B cell (primary cell): ENCODE results near the gene BPIFB2. TPM values are rescaled to one million over a fixed set of nuclear protein-coding genes. Genes with fewer than 3 reads are reported as not detected.

Experiments used
- ATAC-seq: fragments of 200-7000 bp; cut with Tn5 transposase; one replicate; pipeline ENCODE4 v1.10.0; 2021; ENCODE audit warnings: low read depth, mild to moderate bottlenecking, moderate number of reproducible peaks, moderate library complexity
- CTCF ChIA-PET: fragments of 350-600 bp; sonication (Branson Sonifier 250); formaldehyde crosslinking; loops from one replicate; lab custom pipeline; 2021; ENCODE audit warnings: antibody characterized with exemption, inconsistent platforms; lab: Charles Lee
- POLR2A ChIA-PET: fragments of 350-600 bp; sonication (Branson Sonifier 250); formaldehyde crosslinking; loops from one replicate; lab custom pipeline; 2021; ENCODE audit warnings: antibody characterized with exemption; lab: Charles Lee
- DNase-seq: peaks from one replicate; pipeline ENCODE4 v3.0.0; 2013
- H2AFZ ChIP-seq: 2 replicates; pipeline ENCODE4 v1.6.1; 2012; ENCODE audit warnings: mild to moderate bottlenecking, low read depth, low read length; ENCODE audit not compliant: insufficient read depth, poor library complexity, severe bottlenecking
- H3K27ac ChIP-seq, 2 donors: 1 replicate in 1 of 2; 2 replicates in 1 of 2; pipeline ENCODE4 v1.5.1; 2012 to 2013; ENCODE audit warnings: low read length in 2 of 2, mild to moderate bottlenecking in 2 of 2, moderate library complexity in 1 of 2
- H3K27me3 ChIP-seq, 4 experiments: fragments of 200-600 bp in 1 of 4; sonication (generic) in 1 of 4; replicated peaks in 1 of 4; 1 replicate in 2 of 4; 2 replicates in 2 of 4; pipeline versions ENCODE4 v1.6.1 to v1.7.0; 2013 to 2016; ENCODE audit warnings: low read length in 3 of 4, mild to moderate bottlenecking in 2 of 4, mixed read lengths in 1 of 4, moderate library complexity in 1 of 4; ENCODE audit not compliant: insufficient read depth in 4 of 4, control insufficient read depth in 3 of 4; ENCODE audit errors: control extremely low read depth in 1 of 4
- H3K36me3 ChIP-seq, 2 experiments: replicated peaks in 1 of 2; 1 replicate in 1 of 2; 2 replicates in 1 of 2; pipeline versions ENCODE4 v1.6.1 to v1.7.1; 2013; ENCODE audit warnings: low read length in 1 of 2; ENCODE audit not compliant: insufficient read depth in 2 of 2, control insufficient read depth in 1 of 2; ENCODE audit errors: control extremely low read depth in 1 of 2, extremely low read depth in 1 of 2
- H3K4me1 ChIP-seq, 2 donors: fragments of 200-600 bp in 1 of 2; sonication (generic) in 1 of 2; 1 replicate in 1 of 2; 2 replicates in 1 of 2; pipeline versions ENCODE4 v1.5.1 to v1.6.1; 2013 to 2017; ENCODE audit warnings: low read length in 2 of 2; ENCODE audit not compliant: control insufficient read depth in 2 of 2, insufficient read depth in 2 of 2
- H3K4me2 ChIP-seq: replicated peaks from 2 replicates; pipeline ENCODE3; 2012; ENCODE audit warnings: mild to moderate bottlenecking, low read depth, low read length; ENCODE audit not compliant: poor library complexity, severe bottlenecking
- H3K4me3 ChIP-seq, 5 experiments: fragments of 200-600 bp in 1 of 5; sonication (generic) in 1 of 5; 1 replicate in 3 of 5; 2 replicates in 2 of 5; pipeline versions ENCODE4 v1.5.1 to v1.7.0; 2011 to 2016; ENCODE audit warnings: low read length in 4 of 5, mild to moderate bottlenecking in 4 of 5, low read depth in 2 of 5, control low read depth in 1 of 5, moderate library complexity in 1 of 5; ENCODE audit not compliant: insufficient read depth in 1 of 5; ENCODE audit errors: control extremely low read depth in 1 of 5, extremely low read depth in 1 of 5
- H3K79me2 ChIP-seq: fragments of 200-600 bp; sonication (generic); one replicate; pipeline ENCODE4 v1.6.0; 2016; ENCODE audit warnings: low read length; ENCODE audit not compliant: control insufficient read depth, insufficient read depth
- H3K9ac ChIP-seq: fragments of 200-600 bp; sonication (generic); 2 replicates; pipeline ENCODE4 v1.6.1; 2017; ENCODE audit warnings: mild to moderate bottlenecking, low read length, moderate library complexity
- H3K9me3 ChIP-seq, 3 donors: one replicate each; pipeline versions ENCODE4 v1.6.1 to v1.7.1; 2013; ENCODE audit warnings: low read length in 2 of 3; ENCODE audit not compliant: control insufficient read depth in 2 of 3, insufficient read depth in 1 of 3; ENCODE audit errors: control extremely low read depth in 1 of 3
- H4K20me1 ChIP-seq: 2 replicates; pipeline ENCODE4 v1.6.0; 2012; ENCODE audit warnings: mild to moderate bottlenecking, low read length; ENCODE audit not compliant: insufficient read depth, control insufficient read depth, poor library complexity, severe bottlenecking
- H3K27ac Mint-ChIP-seq: one replicate; pipeline ENCODE4 v1.8.0; 2021; ENCODE audit warnings: mixed read lengths
- H3K27me3 Mint-ChIP-seq: one replicate; pipeline ENCODE4 v1.8.0; 2021; ENCODE audit warnings: mixed read lengths
- H3K4me1 Mint-ChIP-seq: one replicate; pipeline ENCODE4 v1.8.0; 2021; ENCODE audit warnings: mixed read lengths
- H3K4me3 Mint-ChIP-seq: one replicate; pipeline ENCODE4 v1.8.0; 2021; ENCODE audit warnings: mixed read lengths
- H3K9me3 Mint-ChIP-seq: one replicate; pipeline ENCODE4 v1.8.0; 2022; ENCODE audit warnings: mixed read lengths; ENCODE audit not compliant: insufficient read depth
- CTCF ChIP-seq: fragments of 200-600 bp; IDR thresholded peaks from one replicate; pipeline ENCODE4 v1.8.0; 2022; ENCODE audit warnings: antibody characterized with exemption, mild to moderate bottlenecking
- EZH2 ChIP-seq: IDR thresholded peaks from 2 replicates; pipeline ENCODE4 v1.6.1; 2012; ENCODE audit warnings: borderline replicate concordance, low read depth, mild to moderate bottlenecking, moderate library complexity, low read length; ENCODE audit not compliant: insufficient read depth, poor library complexity, severe bottlenecking
- WGBS: methylation state at CpG from one replicate; pipeline ENCODE4 v1.1.5; 2013; ENCODE audit warnings: missing lambda C conversion rate; ENCODE audit not compliant: insufficient coverage; 5-methylcytosine and 5-hydroxymethylcytosine counted together
- intact Hi-C: fragments of 100-400 bp; cut with micrococcal nuclease; formaldehyde crosslinking; loops from one replicate; pipeline ENCODE4 v1.10.0; 2022
- polyA plus RNA-seq: library from polyadenylated mRNA; depleted of rRNA; stranded (reverse); fragments of >200 nt; gene quantifications from 2 replicates; pipeline ENCODE4 v1.2.3, GENCODE V29; 2012
- total RNA-seq, 2 donors: library from RNA; stranded (reverse); fragments of 120-200 nt in 1 of 2; gene quantifications; 1 replicate in 1 of 2; 2 replicates in 1 of 2; pipeline versions ENCODE4 v1.2.3 to v1.2.4, GENCODE V29; 2013 to 2022

BPIFB2 gene
- total and polyA plus RNA-seq, 2 donors (not counting 1 experiment from before 2014, with no cell fraction given) = not detected

DNA sequence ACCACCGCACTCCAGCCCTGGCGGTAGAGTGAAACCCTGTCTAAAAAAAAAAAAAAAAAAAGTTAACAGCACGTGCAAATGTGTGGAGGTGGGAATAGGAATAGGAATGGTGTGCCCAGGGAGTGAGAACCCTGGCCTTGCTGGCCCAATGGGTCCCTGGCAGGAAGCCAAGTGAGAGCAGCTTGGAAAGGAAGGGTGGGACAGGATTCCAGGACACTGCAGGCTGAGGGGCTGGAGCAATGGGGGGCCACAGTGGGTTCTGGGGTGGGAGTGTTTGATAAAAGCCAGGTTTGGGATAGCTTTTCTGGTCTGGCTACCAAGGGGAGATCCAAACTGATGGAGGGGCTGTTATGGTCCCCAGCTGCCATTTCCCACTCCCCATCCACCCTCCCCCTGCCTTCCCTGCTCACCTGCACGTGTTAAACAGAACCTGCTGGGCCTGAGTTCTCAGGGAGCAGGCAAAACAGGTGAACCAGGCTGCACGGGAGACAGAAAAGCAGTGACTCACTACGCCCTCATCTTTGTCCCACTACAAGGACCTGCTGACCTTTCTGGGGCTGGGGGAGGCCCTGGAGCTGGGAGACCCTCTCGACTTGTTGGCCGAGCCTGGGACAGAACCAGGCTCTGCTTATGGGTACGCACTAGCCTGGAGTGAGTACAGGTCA, 6.6 kb upstream of the BPIFB2 start:
- Histone ChIP-seq H3K27ac (no peak overlapping the region), H3K4me3 (no peak overlapping the region), H3K9me3 (peaks cover 0 to 9% (median 8%) of the 10 kb centered on the region in 3 donors), H3K4me1 (peaks cover 7 to 8% of the 10 kb centered on the region in 2 donors), H3K36me3 (no peaks in the 10 kb centered on the region), H3K27me3 (no peaks in the 10 kb centered on the region), H3K9ac (no peak overlapping the region), H3K4me2 (no peak overlapping the region), H3K79me2 (no peaks in the 10 kb centered on the region), H4K20me1 (no peaks in the 10 kb centered on the region), H2AFZ (no peak overlapping the region)
- TF ChIP-seq CTCF = no peak
- no peak for TF ChIP-seq EZH2
- Mint-ChIP-seq H3K27me3 (no peaks in the 10 kb centered on the region), H3K27ac (peak overlapping the region; percentile 26), H3K4me1 (peaks cover 9% of the 10 kb centered on the region), H3K4me3 (no peak overlapping the region), H3K9me3 (peaks cover 4% of the 10 kb centered on the region)
- 83% methylated on average over 8 of the region's 9 CpGs for WGBS
- intact Hi-C loops = no loop called here
- ATAC-seq (no peak), DNase-seq (no peak)
- CTCF ChIA-PET = no interaction called here
- POLR2A ChIA-PET = interaction anchor here (0.6 kb wide), 1 partner anchor 401 kb away, joined by 3 read pairs; no protein-coding TSS in a partner anchor

GRCh38 chr20:33002087-33002808, 5.3 kb upstream of the BPIFB2 start:
- H3K36me3 ChIP-seq = no peaks in the 10 kb centered on the region
- Mint-ChIP-seq H3K4me1 (peaks cover 9% of the 10 kb centered on the region), H3K9me3 (peaks cover 4% of the 10 kb centered on the region), H3K4me3 (no peak overlapping the region), H3K27me3 (no peaks in the 10 kb centered on the region), H3K27ac (no peak overlapping the region)
- H3K27me3 ChIP-seq = no peaks in the 10 kb centered on the region
- H3K4me1 ChIP-seq = peaks cover 7 to 8% of the 10 kb centered on the region in 2 donors
- H3K9ac ChIP-seq = no peak overlapping the region
- no peak overlapping the region for H3K27ac ChIP-seq
- ATAC-seq (no peak), DNase-seq (no peak)
- no peaks in the 10 kb centered on the region for H3K79me2 ChIP-seq
- WGBS = 96% methylated on average over 7 of the region's 7 CpGs
- intact Hi-C loops = no loop called here
- TF ChIP-seq EZH2 (no peak), CTCF (no peak)
- POLR2A ChIA-PET = no interaction called here
- no peaks in the 10 kb centered on the region for H4K20me1 ChIP-seq
- peaks cover 0 to 13% (median 7%) of the 10 kb centered on the region in 3 donors for H3K9me3 ChIP-seq
- H3K4me2 ChIP-seq = no peak overlapping the region
- H3K4me3 ChIP-seq = no peak overlapping the region
- H2AFZ ChIP-seq = no peak overlapping the region
- CTCF ChIA-PET = interaction anchor here (1.0 kb wide), 1 partner anchor 100 kb away, joined by 3 read pairs; no protein-coding TSS in a partner anchor
